HEK293T (cell line): ENCODE results near the gene TEP1.

Experiments
- NFRKB ChIP-seq: fragments of 450-650 bp; IDR thresholded peaks from 2 replicates; pipeline ENCODE4 v1.6.1; 2016; ENCODE audit warnings: mild to moderate bottlenecking, moderate library complexity
- SP1 ChIP-seq: fragments of 450-650 bp; IDR thresholded peaks from 2 replicates; pipeline ENCODE4 v1.6.1; 2017

GRCh38 chr14:20345366-20345765 lies 67.9 kb downstream of the TEP1 start:
- TF ChIP-seq SP1 (no peak), NFRKB (no peak)
